HG02759 (cell line): ENCODE data around the gene LENG1.

ENCODE experiments used
- ATAC-seq: cut with Tn5 transposase; IDR thresholded peaks from one replicate; pipeline ENCODE4 v1.9.1; 2021; ENCODE audit warnings: mild to moderate bottlenecking, moderate library complexity; ENCODE audit not compliant: unreplicated experiment

LENG1 gene

GRCh38 chr19:54142166-54142780 lies 17.2 kb downstream of the LENG1 start:
- no peak for ATAC-seq

GRCh38 chr19:54141356-54141755 lies 18.2 kb downstream of the LENG1 start:
- no peak for ATAC-seq

- no peak for ATAC-seq
Observed at GRCh38 chr19:54138489-54139256, 20.8 kb downstream of the LENG1 start.

- ATAC-seq = no peak
Observed at GRCh38 chr19:54137699-54138488, 21.6 kb downstream of the LENG1 start, which contains the start of gene CNOT3. Gene CNOT3 (plus strand): TSS chr19:54137762. CDS start chr19:54142979, 5,217 bp downstream.

- ATAC-seq = peak; percentile 79
Observed at GRCh38 chr19:54136864-54137698, 22.4 kb downstream of the LENG1 start.

GRCh38 chr19:54136086-54136863 lies 23.2 kb downstream of the LENG1 start:
- ATAC-seq = no peak

- no peak for ATAC-seq
Observed at GRCh38 chr19:54133957-54134590, 25.4 kb downstream of the LENG1 start.

GRCh38 chr19:54133312-54133956 lies 26.1 kb downstream of the LENG1 start:
- ATAC-seq = no peak

GRCh38 chr19:54129617-54129996 lies 29.9 kb downstream of the LENG1 start:
- no peak for ATAC-seq

GRCh38 chr19:54128796-54129616 lies 30.5 kb downstream of the LENG1 start:
- no peak for ATAC-seq

GRCh38 chr19:54128441-54128725 lies 31.1 kb downstream of the LENG1 start:
- no peak for ATAC-seq

- no peak for ATAC-seq
Observed at GRCh38 chr19:54127688-54128440, 31.7 kb downstream of the LENG1 start.

GRCh38 chr19:54125713-54126112 lies 33.8 kb downstream of the LENG1 start:
- no peak for ATAC-seq

GRCh38 chr19:54124393-54124792 lies 35.1 kb downstream of the LENG1 start:
- ATAC-seq = no peak

- ATAC-seq = no peak
Observed at GRCh38 chr19:54123682-54124081, 35.8 kb downstream of the LENG1 start.

GRCh38 chr19:54121259-54121658 lies 38.3 kb downstream of the LENG1 start:
- ATAC-seq = no peak
